ENCODE measurements around the gene MEP1B.
"Not testable (repeated sequence)": the region's sequence is repeated elsewhere in the genome, so short reads cannot be mapped to it uniquely, and the experiment has no call there.

MEP1B gene

GRCh38 chr18:32189790-32190189 is at the start of gene MEP1B:
Gene MEP1B, plus strand, starts transcription at chr18:32190039. Its CDS starts 32 bp downstream, at chr18:32190071.
- DNase-seq (ENCODE audit: low spot score) = no peak

GRCh38 chr18:32148185-32148870 is 41.5 kb upstream of the MEP1B start:
- no peak for DNase-seq (ENCODE audit: low spot score)

GRCh38 chr18:32152705-32153448 is 37.0 kb upstream of the MEP1B start:
- no peak for DNase-seq (ENCODE audit: low spot score)

GRCh38 chr18:32156855-32157254 is 33.0 kb upstream of the MEP1B start:
- DNase-seq (ENCODE audit: low spot score) = no peak

- no peak for DNase-seq (ENCODE audit: low spot score)
Observed at GRCh38 chr18:32157580-32157979, 32.3 kb upstream of the MEP1B start.

- DNase-seq (ENCODE audit: low spot score) = peak; percentile 94
Observed at GRCh38 chr18:32158108-32158624, 31.7 kb upstream of the MEP1B start.

- not testable (repeated sequence) for DNase-seq (ENCODE audit: low spot score)
Observed at GRCh38 chr18:32158631-32159030, 31.2 kb upstream of the MEP1B start.

GRCh38 chr18:32160547-32160946 is 29.3 kb upstream of the MEP1B start:
- DNase-seq (ENCODE audit: low spot score) = no peak

GRCh38 chr18:32167980-32168730 is 21.7 kb upstream of the MEP1B start:
- DNase-seq (ENCODE audit: low spot score) = no peak

GRCh38 chr18:32173654-32174053 is 16.2 kb upstream of the MEP1B start:
- no peak for DNase-seq (ENCODE audit: low spot score)

- no peak for DNase-seq (ENCODE audit: low spot score)
Observed at GRCh38 chr18:32174719-32175118, 15.1 kb upstream of the MEP1B start.

- peak; percentile 68 for DNase-seq (ENCODE audit: low spot score)
Observed at GRCh38 chr18:32175265-32175664, 14.6 kb upstream of the MEP1B start.

- DNase-seq (ENCODE audit: low spot score) = not testable (repeated sequence)
Observed at GRCh38 chr18:32176745-32177144, 13.1 kb upstream of the MEP1B start.

- no peak for DNase-seq (ENCODE audit: low spot score)
Observed at GRCh38 chr18:32177530-32177929, 12.3 kb upstream of the MEP1B start.

GRCh38 chr18:32183503-32183902 is 6.3 kb upstream of the MEP1B start:
- no peak for DNase-seq (ENCODE audit: low spot score)

- DNase-seq (ENCODE audit: low spot score) = no peak
Observed at GRCh38 chr18:32190209-32190608, 370 bp downstream of the MEP1B start.

GRCh38 chr18:32195881-32196815 is 6.3 kb downstream of the MEP1B start:
- DNase-seq (ENCODE audit: low spot score) = no peak

GRCh38 chr18:32200766-32201165 is 10.9 kb downstream of the MEP1B start:
- no peak for DNase-seq (ENCODE audit: low spot score)

GRCh38 chr18:32201948-32202672 is 12.3 kb downstream of the MEP1B start:
- no peak for DNase-seq (ENCODE audit: low spot score)

GRCh38 chr18:32208023-32208422 is 18.2 kb downstream of the MEP1B start:
- no peak for DNase-seq (ENCODE audit: low spot score)

- no peak for DNase-seq (ENCODE audit: low spot score)
Observed at GRCh38 chr18:32208577-32208976, 18.7 kb downstream of the MEP1B start.

Measured in pons (tissue), 1 donor.